HepG2 (cell line): ENCODE data around the gene PSMB1. TPM values are rescaled to one million over a fixed set of nuclear protein-coding genes. Genes with fewer than 3 reads are reported as not detected.

Experiments
- AHDC1 ChIP-seq: sonication (generic); formaldehyde crosslinking; IDR thresholded peaks from 2 replicates; pipeline ENCODE4 v1.5.1; 2020; ENCODE audit warnings: mild to moderate bottlenecking, missing genetic modification reagents, borderline replicate concordance
- ARHGAP35 ChIP-seq: sonication (generic); formaldehyde crosslinking; IDR thresholded peaks from 2 replicates; pipeline ENCODE4 v1.9.0; 2022; ENCODE audit warnings: mild to moderate bottlenecking, inconsistent platforms, moderate library complexity, missing genetic modification reagents, borderline replicate concordance
- ARID2 ChIP-seq: sonication (generic); formaldehyde crosslinking; IDR thresholded peaks from 2 replicates; pipeline ENCODE4 v1.8.1; 2022; ENCODE audit warnings: mild to moderate bottlenecking, missing genetic modification reagents, borderline replicate concordance
- CHD4 ChIP-seq: fragments of 200-600 bp; sonication (generic); IDR thresholded peaks from 2 replicates; pipeline ENCODE4 v1.7.0; 2017; ENCODE audit warnings: mild to moderate bottlenecking, low read length, borderline replicate concordance
- CREB1 ChIP-seq, 2 experiments: fragments of 450-650 bp in 1 of 2; IDR thresholded peaks; 2 replicates each; pipeline ENCODE4 v1.6.1; 2016 to 2017; ENCODE audit warnings: control low read depth in 1 of 2, mild to moderate bottlenecking in 1 of 2, missing compliant biosample characterization in 1 of 2, missing genetic modification characterization in 1 of 2
- MNT ChIP-seq: fragments of 450-650 bp; IDR thresholded peaks from 2 replicates; pipeline ENCODE4 v1.6.1; 2016
- SAFB2 ChIP-seq: sonication (generic); formaldehyde crosslinking; IDR thresholded peaks from 2 replicates; pipeline ENCODE4 v1.5.1; 2020; ENCODE audit warnings: missing genetic modification reagents, low read depth, mild to moderate bottlenecking, borderline replicate concordance
- USF2 ChIP-seq, 2 experiments: sonication (generic) in 1 of 2; formaldehyde crosslinking in 1 of 2; IDR thresholded peaks; 2 replicates each; pipeline versions ENCODE4 v1.5.1 to v1.6.1; 2011 to 2020; ENCODE audit warnings: borderline replicate concordance in 1 of 2, low read depth in 1 of 2, low read length in 1 of 2, mild to moderate bottlenecking in 1 of 2, missing genetic modification reagents in 1 of 2, moderate library complexity in 1 of 2
- ZHX2 ChIP-seq, 2 experiments: sonication (generic) in 1 of 2; formaldehyde crosslinking in 1 of 2; IDR thresholded peaks; 2 replicates each; pipeline versions ENCODE4 v1.6.1 to v1.9.0; 2014 to 2022; ENCODE audit warnings: antibody characterized with exemption in 1 of 2, borderline replicate concordance in 1 of 2, inconsistent platforms in 1 of 2, low read depth in 1 of 2, missing genetic modification reagents in 1 of 2
- ZNF839 ChIP-seq: sonication (generic); formaldehyde crosslinking; IDR thresholded peaks from 2 replicates; pipeline ENCODE4 v1.4.0; 2020; ENCODE audit warnings: missing genetic modification reagents, mild to moderate bottlenecking, borderline replicate concordance
- polyA plus RNA-seq, 8 experiments: library from polyadenylated mRNA; depleted of rRNA in 3 of 8; stranded (reverse) in 7 of 8; unstranded in 1 of 8; fragments of >200 nt; fragmentation: Illumina TruSeq in 4 of 8; extraction: Trizol in 4 of 8; gene quantifications; 2 replicates each; pipeline versions ENCODE4 v1.2.1 to v1.2.3, GENCODE V29; 2011 to 2016; ENCODE audit warnings: low read depth in 4 of 8, missing spikeins in 1 of 8, mixed read lengths in 1 of 8; ENCODE audit not compliant: insufficient read depth in 1 of 8
- total RNA-seq, 5 experiments: library from RNA; depleted of rRNA; stranded (reverse); fragments of >200 nt; fragmentation: Illumina TruSeq; extraction: Trizol; gene quantifications; 2 replicates each; pipeline ENCODE4 v1.2.3, GENCODE V29; 2016; ENCODE audit warnings: low read depth in 1 of 5

Gene PSMB1
- total and polyA plus RNA-seq, 2 of the 13 experiments (the other 11 are each of a cell fraction or from before 2014, with no cell fraction given): 528 to 592 TPM

GRCh38 chr6:170584181-170584953 is 31.3 kb upstream of the PSMB1 start, which contains the start of gene PDCD2 (continued):
- TF ChIP-seq CREB1 (IDR thresholded peaks at IDR 0.05): peak; percentile 67
- peak; percentile 66 for TF ChIP-seq CREB1 (CRISPR knock-in tag; IDR thresholded peaks at IDR 0.05)
- TF ChIP-seq CHD4: no peak
- TF ChIP-seq USF2 (IDR thresholded peaks at IDR 0.05; ENCODE audit: low read depth, low read length): no peak
- TF ChIP-seq USF2 (CRISPR knock-in tag; IDR thresholded peaks at IDR 0.05; ENCODE audit: borderline replicate concordance): no peak; the same call in 1 of the 2 replicates
- peak; percentile 71 for TF ChIP-seq ZHX2 (IDR thresholded peaks at IDR 0.05; ENCODE audit: low read depth)
- peak; percentile 97; the same call in 1 of the 2 replicates for TF ChIP-seq ZHX2 (CRISPR knock-in tag; IDR thresholded peaks at IDR 0.05; ENCODE audit: borderline replicate concordance)
- 0 out of 2 replicates have a peak, but pooled peaks have one; percentile 46 for TF ChIP-seq ARHGAP35
- no peak for TF ChIP-seq ZNF839 (CRISPR knock-in tag)
- peak; percentile 96 for TF ChIP-seq ARID2 (CRISPR knock-in tag)
- TF ChIP-seq SAFB2 (CRISPR knock-in tag): peak; percentile 72
- TF ChIP-seq AHDC1 (CRISPR knock-in tag): no peak
- no peak for TF ChIP-seq MNT
